ENCODE measurements around the gene MANBA.
"Not testable (repeated sequence)": the region's sequence is repeated elsewhere in the genome, so short reads cannot be mapped to it uniquely, and the experiment has no call there.

Gene MANBA

DNA sequence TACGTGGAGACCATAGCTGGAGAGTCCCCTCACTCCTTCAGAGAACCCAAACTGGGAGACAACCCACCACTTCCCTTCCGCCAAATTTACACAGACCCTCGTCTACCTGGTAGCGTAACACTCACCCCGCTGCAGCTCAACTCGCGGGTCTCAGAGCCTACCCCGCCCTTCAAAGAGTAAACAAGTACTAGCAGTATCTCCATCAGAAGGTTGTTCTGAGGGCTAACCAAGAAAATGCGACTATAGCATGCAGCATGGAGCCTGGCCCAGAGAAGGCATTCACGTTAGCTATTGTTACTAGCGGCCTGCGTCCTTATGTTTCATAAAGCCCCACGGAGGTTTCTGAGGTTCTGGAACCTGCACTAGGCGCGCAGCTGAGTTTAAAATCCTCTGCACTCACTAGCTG, 531 bp upstream of the MANBA start:
- no peak for DNase-seq

DNA sequence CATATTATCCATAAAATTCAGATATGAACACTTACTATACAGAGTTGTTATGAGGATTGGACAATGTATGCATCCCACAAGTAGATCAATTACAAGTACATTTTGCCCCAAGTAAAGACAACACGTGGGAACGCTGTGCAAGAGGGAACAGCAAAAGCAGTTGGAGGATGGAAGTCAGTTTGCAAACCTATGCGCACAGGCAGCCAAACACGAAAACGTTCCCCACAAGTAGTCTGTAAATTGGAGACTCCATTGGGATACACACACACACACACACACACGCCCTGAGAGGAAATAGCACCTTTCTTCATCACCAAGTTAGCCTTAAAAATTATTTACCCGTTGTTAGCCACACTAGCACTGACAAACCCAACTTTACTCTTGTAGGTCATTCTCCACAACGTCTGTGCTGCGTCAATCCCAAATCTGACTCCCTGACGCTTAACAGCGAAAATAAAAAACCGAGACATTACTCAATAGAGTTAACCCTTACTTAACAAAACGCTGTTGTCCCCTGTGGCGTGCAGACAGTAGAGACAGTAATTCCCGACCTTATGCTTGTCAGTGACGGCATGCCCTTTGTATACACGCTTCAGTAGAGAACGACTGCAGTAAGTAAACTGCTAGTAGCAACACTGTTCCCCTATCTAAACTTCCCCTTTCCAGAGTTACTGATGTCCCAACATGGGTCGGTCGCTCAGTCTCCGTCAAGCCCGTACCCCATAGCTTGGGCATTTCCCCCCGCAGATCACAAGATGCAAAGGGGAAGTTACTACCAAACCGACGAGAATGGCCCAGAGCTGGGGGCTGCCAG, 730 bp downstream of the MANBA start:
- DNase-seq, result no peak

DNA sequence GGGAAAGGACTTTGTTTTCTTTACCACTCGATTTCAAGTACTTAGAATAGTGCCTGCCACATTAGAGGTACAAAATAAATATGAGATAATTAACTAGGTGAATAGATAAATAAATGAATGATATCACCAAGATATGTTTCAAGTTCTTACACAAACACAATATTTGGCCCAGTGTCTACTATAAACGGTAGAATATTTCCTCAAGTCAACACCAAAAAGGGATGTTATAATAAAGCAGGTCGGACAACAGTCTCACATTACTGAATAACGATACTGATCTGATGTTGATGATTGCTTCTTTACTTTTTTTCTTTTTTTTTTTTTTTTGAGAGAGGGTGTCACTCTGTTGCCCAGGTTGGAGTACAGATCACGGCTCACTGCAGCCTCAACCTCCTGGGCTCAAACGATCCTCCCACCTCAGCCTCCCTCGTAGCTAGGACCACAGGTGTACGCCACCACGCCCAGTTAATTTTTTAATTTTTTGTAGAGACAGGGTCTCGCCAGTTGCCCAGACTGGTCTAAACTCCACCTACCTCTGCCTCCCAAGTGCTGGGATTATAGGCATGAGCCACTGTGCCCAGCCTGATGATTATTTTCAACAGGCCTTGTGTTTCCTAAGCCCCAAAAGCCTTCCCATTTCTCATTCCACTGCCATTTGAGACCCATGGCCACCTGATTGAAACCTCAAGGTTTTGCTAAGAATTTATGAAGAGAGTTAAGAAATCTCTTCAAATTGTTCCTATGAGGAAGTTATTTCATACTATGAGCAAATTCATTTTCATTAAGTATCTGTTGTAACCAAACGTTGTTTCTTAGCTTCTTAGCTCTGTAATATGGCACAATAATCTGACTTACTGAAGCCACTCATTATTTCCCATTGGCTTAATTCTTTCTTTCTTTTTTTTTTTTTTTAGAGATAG, 2.3 kb downstream of the MANBA start:
- no peak for DNase-seq

DNA sequence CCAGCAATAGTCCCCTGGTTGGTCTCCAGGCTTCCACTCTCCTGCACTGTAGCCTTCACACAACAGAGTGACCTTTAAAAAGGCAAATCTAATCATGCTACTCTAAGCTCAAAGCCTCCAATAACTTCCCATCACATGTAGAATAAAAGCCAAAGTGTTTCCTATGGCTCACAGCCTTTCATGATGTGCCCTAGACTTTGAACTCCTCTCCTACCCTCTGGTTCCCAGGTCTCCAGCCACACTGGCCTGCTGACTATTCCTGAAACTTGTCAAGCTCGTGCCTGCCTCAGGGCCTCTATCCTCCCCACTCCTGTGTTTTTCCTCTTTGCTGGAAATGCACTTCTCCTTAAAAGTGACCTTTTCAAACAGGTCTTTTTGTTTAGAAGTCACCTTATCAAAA, 3.1 kb downstream of the MANBA start:
- DNase-seq, result no peak

DNA sequence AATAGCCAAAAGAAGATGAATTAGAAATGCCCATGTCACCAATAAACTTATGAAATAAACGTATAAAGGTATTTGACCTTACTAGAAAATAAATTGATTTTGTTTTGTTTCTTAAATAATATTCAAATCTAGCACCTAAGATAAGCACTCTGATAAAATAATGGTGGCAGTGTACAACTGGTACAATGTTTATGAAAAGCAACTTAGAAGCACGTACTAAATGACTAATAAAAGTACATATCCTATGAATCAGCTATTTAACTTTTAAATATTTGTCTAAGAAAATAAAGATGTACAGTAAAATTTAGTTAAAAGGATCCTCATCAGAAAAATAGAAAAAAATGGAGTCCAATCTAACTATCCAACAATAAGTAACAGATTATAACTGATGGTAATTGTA, 6.7 kb downstream of the MANBA start:
- no peak for DNase-seq

DNA sequence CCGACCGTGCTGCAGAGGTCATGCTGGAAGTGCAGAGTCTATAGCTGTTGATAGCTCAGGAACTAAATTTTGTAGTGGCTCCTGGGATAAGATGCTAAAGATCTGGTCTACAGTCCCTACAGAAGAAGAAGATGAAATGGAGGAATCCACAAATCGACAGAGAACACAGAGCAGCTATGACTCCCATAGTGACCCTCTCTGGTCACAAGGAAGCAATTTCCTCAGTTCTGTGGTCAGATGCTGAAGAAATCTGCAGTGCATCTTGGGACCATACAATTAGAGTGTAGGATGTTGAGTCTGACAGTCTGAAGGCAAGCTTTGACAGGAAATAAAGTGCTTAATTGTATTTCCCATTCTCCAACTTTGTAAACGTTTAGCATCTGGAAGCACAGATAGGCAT, 8.8 kb downstream of the MANBA start:
- DNase-seq, result no peak

DNA sequence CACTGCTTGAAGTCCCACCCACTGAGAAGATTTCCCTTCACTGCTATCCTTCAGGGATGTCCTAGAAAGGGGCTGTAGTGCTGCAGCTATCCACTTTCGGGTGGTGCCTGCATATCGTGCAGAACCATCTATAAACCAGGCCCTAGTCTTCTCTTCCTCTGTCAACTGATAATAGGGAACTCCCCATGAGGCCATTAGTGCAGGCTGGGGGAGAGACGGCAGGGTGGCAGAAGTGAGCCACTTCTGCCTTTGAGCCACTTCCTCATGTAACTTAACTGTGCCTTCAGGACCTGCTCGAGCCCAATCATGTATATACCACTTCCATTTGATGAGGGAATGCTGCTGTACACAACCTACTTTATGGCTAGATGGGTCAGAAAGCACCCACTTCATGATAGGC, 17.4 kb downstream of the MANBA start:
- not testable (repeated sequence) for DNase-seq

DNA sequence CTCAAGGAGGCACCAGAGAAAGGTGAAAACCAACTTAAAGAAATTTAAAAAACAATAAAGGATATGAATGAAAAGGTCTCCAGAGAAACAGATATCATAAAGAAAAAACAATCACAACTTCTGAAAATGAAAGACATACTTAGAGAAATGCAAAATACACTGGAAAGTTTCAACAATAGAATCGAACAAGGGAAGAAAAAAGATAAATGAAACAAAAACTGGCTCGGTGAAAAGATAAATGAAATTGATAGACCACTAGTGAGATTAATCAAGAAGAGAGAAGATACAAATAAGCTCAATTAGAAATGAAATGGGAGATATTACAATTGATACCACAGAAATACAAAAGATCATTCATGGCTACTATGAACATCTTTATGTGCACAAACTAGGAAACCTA, 22.0 kb downstream of the MANBA start:
- not testable (repeated sequence) for DNase-seq

DNA sequence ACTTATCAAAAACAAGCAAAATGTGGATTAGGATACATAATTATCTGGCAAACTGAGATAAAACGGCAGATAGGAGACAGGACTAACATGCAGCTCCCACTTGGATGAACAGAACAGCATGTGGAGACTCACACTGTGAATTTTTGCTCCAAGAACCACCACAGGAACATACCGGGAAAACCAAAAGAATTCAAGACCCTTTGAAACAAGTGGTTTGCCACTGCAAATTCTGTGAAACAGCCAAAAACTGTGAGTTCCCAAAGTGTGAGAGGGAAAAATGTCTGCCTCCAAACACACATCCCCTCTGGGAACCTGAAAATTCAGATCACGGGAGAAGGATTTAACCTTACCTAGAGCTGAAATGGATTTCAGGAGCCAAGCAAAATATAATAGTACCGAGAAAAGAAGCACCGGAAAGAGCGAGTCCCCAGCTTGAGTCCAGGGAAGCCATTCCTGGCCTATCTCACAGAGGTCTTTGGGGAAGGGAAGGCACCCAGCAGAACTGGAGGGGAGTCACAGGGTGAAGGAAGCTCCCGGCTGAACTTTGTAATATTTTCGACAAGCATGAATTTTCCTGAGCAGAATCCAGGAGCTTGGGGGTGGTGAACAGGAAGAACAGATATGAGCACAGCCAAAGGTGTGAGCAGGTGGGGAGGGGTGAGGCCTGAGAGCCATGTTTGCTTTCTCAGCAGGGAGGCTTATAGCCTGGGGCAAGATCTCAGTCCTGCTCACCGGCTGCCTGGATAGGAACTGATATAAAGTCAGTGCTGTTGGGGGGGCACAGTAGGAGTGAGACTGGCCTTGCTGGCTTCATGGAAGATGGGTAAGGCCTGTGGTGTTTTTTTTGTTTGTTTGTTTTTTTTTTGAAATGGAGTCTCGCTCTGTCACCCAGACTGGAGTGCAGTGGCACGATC, 23.9 kb downstream of the MANBA start:
- no peak for DNase-seq

DNA sequence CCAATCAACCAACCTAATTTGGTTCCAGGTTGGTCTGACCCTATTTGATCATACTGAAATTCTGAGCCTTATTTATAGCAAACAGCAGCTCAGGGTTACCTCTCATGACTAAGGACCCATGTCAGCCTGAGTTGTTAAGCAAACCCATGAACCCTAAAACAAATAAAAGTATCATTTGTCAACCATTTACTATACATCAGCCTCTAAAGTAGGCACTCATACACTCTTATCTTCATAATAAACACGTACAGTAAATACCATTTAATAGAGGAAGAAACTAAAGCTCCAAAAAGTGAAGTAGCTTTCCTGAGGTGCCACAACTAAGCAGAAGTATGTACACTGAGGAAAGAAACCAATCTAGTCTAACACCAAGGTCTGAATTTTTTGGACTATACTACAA, 25.2 kb downstream of the MANBA start:
- no peak for DNase-seq

DNA sequence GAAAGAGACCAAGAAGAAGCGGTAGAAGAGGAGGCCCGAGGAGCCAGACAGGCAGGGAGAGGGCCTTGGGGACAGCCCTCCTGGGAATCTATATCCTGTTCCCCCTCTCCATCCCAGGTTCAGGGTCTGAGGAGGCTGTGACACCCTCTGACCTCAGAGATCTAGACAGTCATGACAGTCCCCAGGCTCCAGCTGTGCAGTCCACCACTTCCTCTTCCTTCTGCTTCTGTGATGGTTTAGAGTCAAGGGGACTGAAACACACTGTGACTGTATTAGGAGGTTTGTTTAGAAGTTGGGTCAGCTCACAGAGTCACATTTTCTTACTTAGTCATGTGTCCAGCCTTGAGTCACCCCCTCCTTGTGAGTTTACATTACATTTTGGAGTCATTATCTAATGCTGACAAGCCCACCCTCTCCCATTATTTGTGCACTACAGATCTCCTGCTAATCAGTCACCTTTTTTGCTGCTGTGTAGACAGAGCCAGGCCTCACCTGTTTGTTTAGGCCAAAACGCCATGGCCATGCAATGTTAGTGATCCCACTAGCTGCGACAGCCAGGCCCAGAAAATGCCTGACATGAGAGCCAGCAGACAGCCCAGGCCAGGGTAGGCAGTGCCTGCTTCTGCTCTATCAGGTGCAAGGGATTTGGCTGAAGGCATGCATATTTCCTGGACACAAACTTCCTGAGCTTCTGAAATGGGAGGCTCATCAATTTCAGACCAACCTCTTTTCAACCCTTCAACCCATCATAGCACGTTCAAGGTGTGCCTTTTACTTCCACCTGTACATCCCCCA, 26.0 kb downstream of the MANBA start:
- no peak for DNase-seq

DNA sequence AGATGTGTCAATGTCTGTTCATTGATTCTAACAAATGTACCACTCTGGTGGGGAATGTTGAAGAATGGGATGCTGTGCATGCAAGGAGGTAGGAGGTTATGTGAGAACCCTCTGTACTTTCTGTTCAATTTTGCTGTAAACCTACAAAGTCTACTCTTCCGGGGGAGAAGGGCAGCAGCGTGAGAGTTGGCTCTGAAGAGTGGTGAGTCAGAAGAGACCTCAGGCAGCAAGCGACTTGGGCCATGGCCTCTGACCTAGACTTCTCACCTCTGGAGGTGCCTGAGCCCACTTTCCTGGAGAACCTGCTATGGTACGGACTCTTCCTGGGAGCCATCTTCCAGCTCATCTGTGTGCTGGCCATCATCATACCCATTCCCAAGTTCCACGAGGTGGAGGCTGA, 26.7 kb downstream of the MANBA start:
- no peak for DNase-seq

DNA sequence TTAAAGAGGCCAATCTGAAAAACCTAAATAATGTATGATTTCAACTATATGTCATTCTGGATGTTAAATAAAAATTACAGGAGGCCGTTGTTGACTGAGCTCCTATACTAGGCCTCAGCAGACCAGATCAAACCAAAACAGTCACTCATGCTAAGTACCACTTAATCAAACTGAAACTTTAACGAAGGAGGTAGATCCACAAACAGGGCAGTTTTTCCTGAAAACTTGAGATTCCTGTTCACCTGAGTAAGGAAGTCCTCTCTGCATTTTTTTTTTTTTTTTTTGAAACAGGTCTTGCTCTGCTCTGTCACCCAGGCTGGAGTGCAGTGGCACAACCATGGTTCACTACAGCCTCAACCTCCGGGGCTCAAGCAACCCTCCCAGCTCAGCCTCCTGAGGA, 27.7 kb downstream of the MANBA start:
- DNase-seq, result no peak

DNA sequence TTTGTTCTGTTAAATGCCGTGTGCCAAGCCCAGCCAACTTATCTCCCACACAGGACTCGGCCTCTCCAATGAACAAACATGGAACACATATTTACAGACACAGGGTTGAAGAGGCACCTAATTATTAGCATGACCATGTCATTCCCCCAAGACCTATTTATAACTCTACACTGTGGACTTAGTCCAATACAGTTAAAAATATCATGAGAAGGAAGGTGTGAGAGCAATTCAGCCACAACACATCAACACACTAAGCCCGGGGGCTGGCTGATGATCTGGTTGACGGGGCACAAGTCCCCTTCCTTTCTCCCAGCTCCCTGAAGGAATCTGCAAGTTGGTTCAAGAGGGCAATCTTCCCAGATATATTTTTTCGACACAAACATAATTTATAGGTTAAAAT, 28.1 kb downstream of the MANBA start:
- DNase-seq, result no peak

DNA sequence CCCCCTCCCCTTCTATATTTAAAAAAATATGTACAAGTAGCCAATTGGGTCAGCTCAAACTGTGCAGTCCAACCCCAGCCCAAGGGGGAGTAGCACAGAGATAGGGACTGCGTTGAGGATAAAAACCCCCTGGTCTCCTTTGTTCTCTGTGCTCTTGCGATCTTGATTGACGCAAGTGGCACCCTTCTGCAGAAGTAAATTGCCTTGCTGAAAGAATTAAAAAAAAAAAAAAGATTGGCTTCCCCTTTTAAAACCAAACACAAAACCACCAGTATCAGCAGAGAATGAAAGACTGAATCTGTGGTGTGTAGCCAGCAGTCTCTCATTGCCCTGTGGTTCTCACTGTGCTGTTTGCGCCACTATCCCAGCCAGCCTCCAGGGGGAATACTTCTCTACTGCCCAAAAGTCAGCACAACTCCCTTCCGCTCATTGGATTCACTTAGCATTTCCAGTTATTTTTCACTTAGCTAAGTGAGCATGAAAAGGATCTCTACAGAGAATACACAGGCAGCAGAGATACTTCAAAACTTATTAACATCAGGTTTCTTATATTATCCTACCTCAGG, 29.7 kb downstream of the MANBA start:
- no peak for DNase-seq

DNA sequence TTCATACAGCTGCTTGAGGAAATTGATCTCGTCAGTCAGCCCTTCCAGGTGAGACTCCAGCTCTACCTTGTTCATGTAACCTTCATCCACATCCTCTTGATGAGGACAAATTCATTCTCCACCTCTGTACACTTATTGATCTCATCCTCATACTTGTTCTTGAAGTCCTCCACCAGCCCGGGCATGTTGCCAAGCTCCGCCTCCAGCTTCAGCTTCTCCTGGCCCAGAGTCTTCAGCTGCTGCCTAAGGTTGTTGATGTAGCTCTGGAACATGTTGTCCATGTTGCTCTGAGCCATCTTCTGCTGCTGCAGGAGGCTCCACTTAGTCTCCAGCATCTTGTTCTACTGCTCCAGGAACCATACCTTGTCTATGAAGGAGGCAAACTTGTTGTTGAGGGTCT, 31.3 kb downstream of the MANBA start:
- DNase-seq, result not testable (repeated sequence)

DNA sequence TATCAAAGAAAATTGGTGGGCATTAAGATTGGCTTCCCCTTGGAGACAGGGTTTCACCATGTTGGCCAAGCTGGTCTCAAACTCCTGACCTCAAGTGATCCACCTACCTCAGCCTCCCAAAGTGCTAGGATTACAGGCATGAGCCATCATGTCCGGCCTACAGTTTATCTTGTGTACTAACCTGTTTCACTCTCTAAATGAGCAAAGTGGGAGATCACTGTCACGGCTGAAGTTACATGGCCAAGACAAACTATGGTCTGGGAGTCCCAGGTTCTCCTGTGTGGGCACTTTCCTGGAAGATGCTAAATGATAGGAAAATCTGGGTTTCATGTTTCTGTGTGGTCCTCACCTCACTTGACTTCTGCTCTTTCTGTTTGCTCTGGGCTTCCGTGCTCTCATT, 33.8 kb downstream of the MANBA start:
- DNase-seq, result not testable (repeated sequence)

DNA sequence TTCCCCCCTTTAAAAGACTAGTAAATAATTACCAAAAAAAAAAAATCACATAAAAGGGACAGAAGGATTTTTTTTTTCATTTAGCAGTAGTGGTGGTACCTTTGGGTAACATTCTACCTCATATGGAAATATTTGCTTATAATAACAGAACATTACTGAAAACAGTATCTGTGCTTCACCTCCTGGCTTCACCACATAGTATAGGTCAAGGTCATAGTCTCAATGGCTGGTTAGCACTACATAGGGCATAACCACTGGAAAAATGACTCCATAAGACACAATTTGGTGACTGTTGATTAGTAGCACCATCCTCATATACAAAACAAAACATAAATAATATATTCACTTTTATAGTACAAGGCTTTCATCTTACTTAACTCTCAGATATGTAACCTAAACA, 34.7 kb downstream of the MANBA start:
- DNase-seq, result no peak

DNA sequence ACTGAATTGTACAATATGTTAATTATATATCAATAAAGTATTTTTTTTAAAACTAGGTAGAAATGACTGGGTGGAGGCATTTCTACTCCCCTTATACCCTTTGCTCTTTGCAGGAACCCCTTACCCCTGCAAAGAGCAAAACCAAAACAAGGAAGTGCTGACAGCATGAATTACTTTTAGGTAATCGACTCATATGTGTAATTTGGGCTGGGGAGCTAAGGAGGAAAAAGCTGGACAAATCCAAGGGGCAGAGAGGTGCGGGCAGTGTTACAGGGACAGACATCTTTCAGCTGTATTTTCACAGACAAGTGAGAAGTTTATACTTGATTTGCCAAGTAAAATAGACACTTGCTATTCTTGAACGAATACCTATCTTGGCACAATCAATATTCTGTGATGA, 35.5 kb downstream of the MANBA start:
- no peak for DNase-seq

DNA sequence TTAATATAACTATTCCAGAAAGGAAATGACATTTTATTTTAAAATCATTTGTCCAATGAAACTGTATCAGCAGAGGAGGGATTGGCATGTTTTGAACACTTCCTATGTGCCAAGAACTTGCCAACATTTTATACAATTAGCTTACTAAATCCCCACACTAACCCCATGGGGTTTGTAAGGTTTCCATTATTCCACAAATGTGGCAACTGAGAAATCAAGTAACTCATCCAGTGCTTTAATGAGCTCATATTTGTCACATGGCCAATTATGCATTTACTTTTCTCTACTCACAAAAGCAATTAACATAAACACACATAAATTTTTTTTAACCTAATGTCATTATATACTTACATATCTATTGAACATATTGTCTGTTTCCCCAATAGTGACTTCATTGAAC, 37.3 kb downstream of the MANBA start:
- no peak for DNase-seq

DNA sequence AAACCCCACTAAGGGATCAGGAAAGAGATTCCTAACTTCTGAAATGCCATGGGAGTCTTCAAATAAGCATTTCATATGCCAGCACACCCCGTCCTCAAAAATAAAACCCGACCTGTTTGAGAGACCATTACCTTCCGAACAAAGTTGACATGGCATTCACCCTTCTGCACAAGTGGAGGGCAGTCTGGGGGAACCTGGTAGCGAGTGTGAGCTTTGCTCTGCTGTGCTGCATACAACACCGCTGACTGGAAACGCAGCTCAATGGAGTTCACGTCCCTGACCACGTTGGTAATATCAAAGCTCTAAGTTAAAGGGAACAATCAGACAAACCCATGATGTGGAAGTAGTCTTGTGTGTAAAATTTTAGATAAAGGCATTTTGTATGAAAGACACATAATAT, 38.0 kb downstream of the MANBA start:
- DNase-seq, result no peak

All from stimulated activated CD4-positive, alpha-beta T cell treated with anti-CD3 and anti-CD28 coated beads, Interleukin-12 subunit alpha, Interleukin-12 subunit beta, amount 100 ng/mL, for 4 hours (primary cell).